Activated CD4-positive, alpha-beta T cell treated with anti-CD3 and anti-CD28 coated beads, Interleukin-2, amount 10 ng/mL, durations not matched to agents 24 days and 14 days (primary cell): ENCODE measurements around the gene PRKAA2. TPM values are rescaled to one million over a fixed set of nuclear protein-coding genes. Genes with fewer than 3 reads are reported as not detected.
"Not testable (repeated sequence)": the region's sequence is repeated elsewhere in the genome, so short reads cannot be mapped to it uniquely, and the experiment has no call there.

ENCODE experiments used
- DNase-seq: peaks from one replicate; pipeline ENCODE4 v3.0.0; 2022
- H3K27ac Mint-ChIP-seq: one replicate; pipeline ENCODE4 v1.8.0; 2022; ENCODE audit warnings: mild to moderate bottlenecking, mixed read lengths
- H3K27me3 Mint-ChIP-seq: one replicate; pipeline ENCODE4 v1.8.0; 2022; ENCODE audit warnings: mixed read lengths
- H3K36me3 Mint-ChIP-seq: one replicate; pipeline ENCODE4 v1.8.0; 2022; ENCODE audit warnings: low read depth, mild to moderate bottlenecking, mixed read lengths
- H3K4me1 Mint-ChIP-seq: one replicate; pipeline ENCODE4 v1.8.0; 2021; ENCODE audit warnings: mixed read lengths
- H3K4me3 Mint-ChIP-seq: one replicate; pipeline ENCODE4 v1.8.0; 2022; ENCODE audit warnings: mild to moderate bottlenecking, moderate library complexity, mixed read lengths
- H3K9me3 Mint-ChIP-seq: one replicate; pipeline ENCODE4 v1.8.0; 2021; ENCODE audit warnings: mixed read lengths
- intact Hi-C: fragments of 100-400 bp; cut with micrococcal nuclease; formaldehyde crosslinking; loops from one replicate; pipeline ENCODE4 v1.15.1; 2023
- total RNA-seq: library from RNA; stranded (reverse); gene quantifications from 2 replicates; pipeline ENCODE4 v1.2.3, GENCODE V29; 2022

Gene PRKAA2
- not detected in 2 replicates for total RNA-seq

- DNase-seq = peak; percentile 55
Observed at GRCh38 chr1:56644919-56645676, at the start of gene PRKAA2. PRKAA2 (plus strand) TSS chr1:56645314; CDS start chr1:56645388, 74 bp downstream.

GRCh38 chr1:56595397-56596191 lies 49.5 kb upstream of the PRKAA2 start:
- H3K27me3 Mint-ChIP-seq, H3K4me1 Mint-ChIP-seq, DNase-seq, intact Hi-C loops, H3K9me3 Mint-ChIP-seq, H3K27ac Mint-ChIP-seq, H3K4me3 Mint-ChIP-seq, H3K36me3 Mint-ChIP-seq: not testable (repeated sequence)

More at GRCh38 chr1:56644919-56645676, at the start of gene PRKAA2:
- Mint-ChIP-seq H3K27ac (no peak within 1 kb of the TSS), H3K4me3 (peak within 1 kb of the TSS; percentile 42), H3K36me3 (no peaks in the 10 kb centered on the region), H3K27me3 (peaks cover 43% of the 10 kb centered on the region), H3K4me1 (peaks cover 2% of the 10 kb centered on the region), H3K9me3 (no peaks in the 10 kb centered on the region)
- intact Hi-C loops = no loop called here

GRCh38 chr1:56610097-56610496 lies 35.0 kb upstream of the PRKAA2 start:
- intact Hi-C loops, H3K36me3 Mint-ChIP-seq, DNase-seq, H3K4me1 Mint-ChIP-seq, H3K27me3 Mint-ChIP-seq, H3K4me3 Mint-ChIP-seq, H3K27ac Mint-ChIP-seq: not testable (repeated sequence)
- H3K9me3 Mint-ChIP-seq = peaks cover 13% of the 10 kb centered on the region

- DNase-seq, H3K27me3 Mint-ChIP-seq, H3K27ac Mint-ChIP-seq, intact Hi-C loops, H3K4me1 Mint-ChIP-seq, H3K36me3 Mint-ChIP-seq, H3K4me3 Mint-ChIP-seq: not testable (repeated sequence)
- peaks cover 13% of the 10 kb centered on the region for H3K9me3 Mint-ChIP-seq
Observed at GRCh38 chr1:56610770-56611169, 34.3 kb upstream of the PRKAA2 start.

GRCh38 chr1:56617141-56617540 lies 28.0 kb upstream of the PRKAA2 start:
- intact Hi-C loops = no loop called here
- H3K36me3 Mint-ChIP-seq = no peaks in the 10 kb centered on the region
- no peak overlapping the region for H3K4me3 Mint-ChIP-seq
- H3K27me3 Mint-ChIP-seq = no peaks in the 10 kb centered on the region
- no peak for DNase-seq
- H3K9me3 Mint-ChIP-seq = peaks cover 7% of the 10 kb centered on the region
- no peaks in the 10 kb centered on the region for H3K4me1 Mint-ChIP-seq
- H3K27ac Mint-ChIP-seq = no peak overlapping the region

- no peaks in the 10 kb centered on the region for H3K4me1 Mint-ChIP-seq
- intact Hi-C loops = no loop called here
Observed at GRCh38 chr1:56625819-56626440, 19.2 kb upstream of the PRKAA2 start.

GRCh38 chr1:56626546-56626945 lies 18.6 kb upstream of the PRKAA2 start:
- Mint-ChIP-seq H3K36me3 (no peaks in the 10 kb centered on the region), H3K27ac (no peak overlapping the region), H3K4me1 (no peaks in the 10 kb centered on the region), H3K9me3 (no peaks in the 10 kb centered on the region), H3K27me3 (peaks cover 10% of the 10 kb centered on the region), H3K4me3 (no peak overlapping the region)
- no peak for DNase-seq
- intact Hi-C loops = no loop called here

More at GRCh38 chr1:56625819-56626440, 19.2 kb upstream of the PRKAA2 start:
- no peaks in the 10 kb centered on the region for H3K36me3 Mint-ChIP-seq
- H3K27ac Mint-ChIP-seq = no peak overlapping the region
- H3K27me3 Mint-ChIP-seq = peaks cover 10% of the 10 kb centered on the region
- H3K9me3 Mint-ChIP-seq = no peaks in the 10 kb centered on the region
- no peak overlapping the region for H3K4me3 Mint-ChIP-seq
- no peak for DNase-seq

- no peaks in the 10 kb centered on the region for H3K4me1 Mint-ChIP-seq
- H3K27me3 Mint-ChIP-seq = peaks cover 10% of the 10 kb centered on the region
- DNase-seq = no peak
- no peak overlapping the region for H3K4me3 Mint-ChIP-seq
- H3K36me3 Mint-ChIP-seq = no peaks in the 10 kb centered on the region
- no peak overlapping the region for H3K27ac Mint-ChIP-seq
- intact Hi-C loops = no loop called here
- H3K9me3 Mint-ChIP-seq = no peaks in the 10 kb centered on the region
Observed at GRCh38 chr1:56627019-56627635, 18.0 kb upstream of the PRKAA2 start.

GRCh38 chr1:56627636-56628039 lies 17.5 kb upstream of the PRKAA2 start:
- Mint-ChIP-seq H3K27ac (no peak overlapping the region), H3K36me3 (no peaks in the 10 kb centered on the region), H3K4me1 (no peaks in the 10 kb centered on the region), H3K27me3 (peaks cover 10% of the 10 kb centered on the region), H3K9me3 (no peaks in the 10 kb centered on the region), H3K4me3 (no peak overlapping the region)
- DNase-seq = no peak
- intact Hi-C loops = no loop called here

GRCh38 chr1:56630786-56631185 lies 14.3 kb upstream of the PRKAA2 start:
- Mint-ChIP-seq H3K9me3 (no peaks in the 10 kb centered on the region), H3K36me3 (no peaks in the 10 kb centered on the region), H3K27ac (no peak overlapping the region), H3K4me1 (no peaks in the 10 kb centered on the region), H3K4me3 (no peak overlapping the region), H3K27me3 (peaks cover 5% of the 10 kb centered on the region)
- DNase-seq = no peak
- intact Hi-C loops = no loop called here

GRCh38 chr1:56631901-56632300 lies 13.2 kb upstream of the PRKAA2 start:
- H3K36me3 Mint-ChIP-seq = no peaks in the 10 kb centered on the region
- no peak for DNase-seq
- intact Hi-C loops = no loop called here
- H3K4me1 Mint-ChIP-seq = no peaks in the 10 kb centered on the region
- H3K9me3 Mint-ChIP-seq = no peaks in the 10 kb centered on the region
- no peak overlapping the region for H3K27ac Mint-ChIP-seq
- H3K4me3 Mint-ChIP-seq = no peak overlapping the region
- H3K27me3 Mint-ChIP-seq = peaks cover 2% of the 10 kb centered on the region

- no peaks in the 10 kb centered on the region for H3K36me3 Mint-ChIP-seq
- H3K9me3 Mint-ChIP-seq = no peaks in the 10 kb centered on the region
- no peak for DNase-seq
- no peak overlapping the region for H3K27ac Mint-ChIP-seq
- peaks cover 2% of the 10 kb centered on the region for H3K27me3 Mint-ChIP-seq
- H3K4me1 Mint-ChIP-seq = no peaks in the 10 kb centered on the region
- intact Hi-C loops = no loop called here
- no peak overlapping the region for H3K4me3 Mint-ChIP-seq
Observed at GRCh38 chr1:56634981-56635380, 10.1 kb upstream of the PRKAA2 start.

- Mint-ChIP-seq H3K27ac (no peak overlapping the region), H3K4me3 (no peak overlapping the region), H3K4me1 (no peaks in the 10 kb centered on the region), H3K27me3 (peaks cover 11% of the 10 kb centered on the region), H3K36me3 (no peaks in the 10 kb centered on the region), H3K9me3 (no peaks in the 10 kb centered on the region)
- DNase-seq = no peak
- intact Hi-C loops = no loop called here
Observed at GRCh38 chr1:56638248-56638647, 6.9 kb upstream of the PRKAA2 start.

GRCh38 chr1:56639211-56639610 lies 5.9 kb upstream of the PRKAA2 start:
- Mint-ChIP-seq H3K27ac (no peak overlapping the region), H3K4me3 (no peak overlapping the region)

More at GRCh38 chr1:56639211-56639610, 5.9 kb upstream of the PRKAA2 start:
- intact Hi-C loops = no loop called here
- Mint-ChIP-seq H3K4me1 (peaks cover under 1% of the 10 kb centered on the region), H3K36me3 (no peaks in the 10 kb centered on the region), H3K27me3 (peaks cover 17% of the 10 kb centered on the region), H3K9me3 (no peaks in the 10 kb centered on the region)
- no peak for DNase-seq
